HuH-7.5 (cell line): Measurements from ENCODE around the gene FKBP4.

Experiments used
- DNase-seq: peaks from one replicate; pipeline ENCODE4 v3.0.0; 2011; ENCODE audit warnings: low spot score

FKBP4 gene

GRCh38 chr12:2813214-2814185 lies 18.7 kb downstream of the FKBP4 start:
- peak; percentile 62 for DNase-seq

- no peak for DNase-seq
Observed at GRCh38 chr12:2819810-2820209, 25.0 kb downstream of the FKBP4 start.

GRCh38 chr12:2820432-2820831 lies 25.7 kb downstream of the FKBP4 start:
- DNase-seq, result no peak

GRCh38 chr12:2823483-2823882 lies 28.7 kb downstream of the FKBP4 start:
- no peak for DNase-seq

GRCh38 chr12:2824541-2824940 lies 29.8 kb downstream of the FKBP4 start:
- DNase-seq, result no peak

GRCh38 chr12:2825132-2825531 lies 30.4 kb downstream of the FKBP4 start:
- DNase-seq, result no peak

- DNase-seq, result no peak
Observed at GRCh38 chr12:2826036-2826435, 31.3 kb downstream of the FKBP4 start.

- no peak for DNase-seq
Observed at GRCh38 chr12:2826721-2827515, 32.1 kb downstream of the FKBP4 start.

GRCh38 chr12:2829275-2829674 lies 34.5 kb downstream of the FKBP4 start:
- DNase-seq, result no peak

- DNase-seq, result no peak
Observed at GRCh38 chr12:2832550-2833127, 37.9 kb downstream of the FKBP4 start.

GRCh38 chr12:2833327-2833726 lies 38.6 kb downstream of the FKBP4 start:
- DNase-seq, result no peak

- no peak for DNase-seq
Observed at GRCh38 chr12:2833810-2834209, 39.0 kb downstream of the FKBP4 start.

GRCh38 chr12:2834581-2835491 lies 40.1 kb downstream of the FKBP4 start, which contains the start of gene NRIP2:
TSS of gene NRIP2 (minus strand) at chr12:2835035. CDS start at chr12:2834983, 52 bp downstream.
- DNase-seq, result no peak

GRCh38 chr12:2835691-2836403 lies 41.1 kb downstream of the FKBP4 start:
- DNase-seq, result no peak

GRCh38 chr12:2836574-2836973 lies 41.8 kb downstream of the FKBP4 start:
- no peak for DNase-seq

GRCh38 chr12:2841056-2841650 lies 46.4 kb downstream of the FKBP4 start:
- DNase-seq, result no peak

GRCh38 chr12:2842948-2843347 lies 48.2 kb downstream of the FKBP4 start:
- DNase-seq, result no peak

- no peak for DNase-seq
Observed at GRCh38 chr12:2844786-2845185, 50.0 kb downstream of the FKBP4 start.

- DNase-seq, result no peak
Observed at GRCh38 chr12:2845280-2845679, 50.5 kb downstream of the FKBP4 start.

- DNase-seq, result no peak
Observed at GRCh38 chr12:2851931-2852330, 57.2 kb downstream of the FKBP4 start.
